H1 (cell line): ENCODE measurements around the gene LEMD2.

ENCODE experiments used
- POLR2AphosphoS5 ChIP-seq: IDR thresholded peaks from 2 replicates; pipeline ENCODE4 v1.6.1; 2011; ENCODE audit warnings: low read depth, low read length
- SIX5 ChIP-seq: IDR thresholded peaks from 2 replicates; pipeline ENCODE4 v1.6.1; 2011; ENCODE audit warnings: mild to moderate bottlenecking, low read depth, low read length
- SUZ12 ChIP-seq: fragments of 200-600 bp; sonication (generic); IDR thresholded peaks from 2 replicates; pipeline ENCODE4 v1.6.1; 2012; ENCODE audit warnings: mild to moderate bottlenecking, inconsistent platforms, low read length, moderate library complexity, mixed read lengths
- TAF7 ChIP-seq: optimal IDR thresholded peaks from 2 replicates; pipeline ENCODE3; 2011; ENCODE audit warnings: low read depth, mild to moderate bottlenecking, inconsistent platforms, low read length, moderate library complexity, borderline replicate concordance
- TF ChIP-seq, protein P1 (sequence below), 3 experiments: IDR thresholded peaks; 1 replicate in 2 of 3; 2 replicates in 1 of 3; pipeline versions ENCODE4 v1.5.1 to v1.6.1; 2011; ENCODE audit warnings: low read length in 3 of 3, mild to moderate bottlenecking in 3 of 3, inconsistent platforms in 2 of 3, low read depth in 1 of 3, moderate library complexity in 1 of 3; ENCODE audit not compliant: insufficient read depth in 1 of 3; ENCODE audit errors: control extremely low read depth in 1 of 3

DNA sequence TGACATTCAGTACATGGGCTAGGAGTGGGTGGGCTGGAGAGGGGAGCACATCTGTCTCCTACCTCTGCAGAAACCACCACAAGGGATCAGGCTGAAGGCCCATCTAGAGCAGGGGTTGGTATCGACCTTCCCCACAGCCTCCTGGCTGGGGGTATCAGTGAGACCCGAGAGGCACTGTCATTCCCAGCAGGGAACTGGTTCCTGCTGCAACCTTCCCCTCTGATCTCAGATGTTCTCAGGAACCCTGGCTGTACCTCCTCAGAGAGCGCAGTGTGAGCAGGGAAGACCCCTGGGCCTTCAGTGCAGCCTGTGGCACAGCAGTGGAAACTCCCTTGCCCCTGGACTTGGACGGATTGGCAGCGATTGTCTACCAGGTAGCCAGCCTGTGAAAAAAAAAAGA is 50.1 kb downstream of the LEMD2 start:
- TF ChIP-seq, protein P1, sequence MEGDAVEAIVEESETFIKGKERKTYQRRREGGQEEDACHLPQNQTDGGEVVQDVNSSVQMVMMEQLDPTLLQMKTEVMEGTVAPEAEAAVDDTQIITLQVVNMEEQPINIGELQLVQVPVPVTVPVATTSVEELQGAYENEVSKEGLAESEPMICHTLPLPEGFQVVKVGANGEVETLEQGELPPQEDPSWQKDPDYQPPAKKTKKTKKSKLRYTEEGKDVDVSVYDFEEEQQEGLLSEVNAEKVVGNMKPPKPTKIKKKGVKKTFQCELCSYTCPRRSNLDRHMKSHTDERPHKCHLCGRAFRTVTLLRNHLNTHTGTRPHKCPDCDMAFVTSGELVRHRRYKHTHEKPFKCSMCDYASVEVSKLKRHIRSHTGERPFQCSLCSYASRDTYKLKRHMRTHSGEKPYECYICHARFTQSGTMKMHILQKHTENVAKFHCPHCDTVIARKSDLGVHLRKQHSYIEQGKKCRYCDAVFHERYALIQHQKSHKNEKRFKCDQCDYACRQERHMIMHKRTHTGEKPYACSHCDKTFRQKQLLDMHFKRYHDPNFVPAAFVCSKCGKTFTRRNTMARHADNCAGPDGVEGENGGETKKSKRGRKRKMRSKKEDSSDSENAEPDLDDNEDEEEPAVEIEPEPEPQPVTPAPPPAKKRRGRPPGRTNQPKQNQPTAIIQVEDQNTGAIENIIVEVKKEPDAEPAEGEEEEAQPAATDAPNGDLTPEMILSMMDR (IDR thresholded peaks at IDR 0.05; ENCODE audit: control extremely low read depth in 1 of 3, insufficient read depth in 1 of 3, low read depth in 1 of 3, low read length in 3 of 3), result no peak
- no peak for TF ChIP-seq POLR2AphosphoS5
- TF ChIP-seq SIX5, result no peak
- TF ChIP-seq TAF7, result no peak
- TF ChIP-seq SUZ12, result no peak
